SK-N-SH (cell line): ENCODE data around the gene KLHL33. TPM values are rescaled to one million over a fixed set of nuclear protein-coding genes. Genes with fewer than 3 reads are reported as not detected.

ENCODE experiments used
- CTCF ChIA-PET: fragments of 300-600, 350-600 bp; formaldehyde crosslinking; extraction: SDS; loops from one replicate; lab custom pipeline; 2021; lab: Yijun Ruan, JAX
- POLR2A ChIA-PET: fragments of 350-600 bp; sonication (Branson Sonifier 250); formaldehyde crosslinking; extraction: SDS; loops from one replicate; lab custom pipeline; 2020; ENCODE audit warnings: antibody characterized with exemption, inconsistent platforms; lab: Yijun Ruan, JAX
- DNase-seq: peaks from one replicate; pipeline ENCODE4 v3.0.0; 2012
- H2AFZ ChIP-seq: fragments of 200-600 bp; sonication (generic); 2 replicates; pipeline ENCODE4 v1.8.1; 2016; ENCODE audit warnings: antibody characterized with exemption, mild to moderate bottlenecking, low read depth
- H3F3A ChIP-seq: fragments of 200-600 bp; sonication (generic); replicated peaks from 2 replicates; pipeline ENCODE3; 2016; ENCODE audit warnings: antibody characterized with exemption, mild to moderate bottlenecking; ENCODE audit not compliant: insufficient read depth
- H3K27ac ChIP-seq, 2 experiments: fragments of 200-500 bp in 1 of 2; fragments of 200-600 bp in 1 of 2; sonication (Bioruptor generic) in 1 of 2; sonication (generic), shearing (Covaris generic) in 1 of 2; 2 replicates each; pipeline versions ENCODE4 v1.5.1 to v1.6.1; 2014 to 2016; ENCODE audit warnings: low read depth in 2 of 2, inconsistent platforms in 1 of 2, low read length in 1 of 2, mild to moderate bottlenecking in 1 of 2, mixed read lengths in 1 of 2
- H3K27me3 ChIP-seq: fragments of 200-600 bp; sonication (generic), shearing (Covaris generic); 2 replicates; pipeline ENCODE4 v1.6.1; 2016; ENCODE audit warnings: mixed run types; ENCODE audit not compliant: insufficient read depth
- H3K36me3 ChIP-seq, 2 experiments: fragments of 200-500 bp in 1 of 2; fragments of 200-600 bp in 1 of 2; sonication (Bioruptor generic) in 1 of 2; sonication (generic) in 1 of 2; replicated peaks in 1 of 2; 2 replicates each; pipeline versions ENCODE3 to v1.5.1; 2014 to 2016; ENCODE audit warnings: low read length in 1 of 2, mild to moderate bottlenecking in 1 of 2; ENCODE audit not compliant: insufficient read depth in 2 of 2, control insufficient read depth in 1 of 2
- H3K4me1 ChIP-seq, 2 experiments: fragments of 200-500 bp in 1 of 2; fragments of 200-600 bp in 1 of 2; sonication (Bioruptor generic) in 1 of 2; sonication (generic), shearing (Covaris generic) in 1 of 2; 2 replicates each; pipeline versions ENCODE4 v1.5.1 to v1.6.1; 2014 to 2016; ENCODE audit warnings: low read depth in 1 of 2, low read length in 1 of 2, mixed run types in 1 of 2; ENCODE audit not compliant: insufficient read depth in 2 of 2, control insufficient read depth in 1 of 2
- H3K4me2 ChIP-seq: fragments of 200-600 bp; sonication (generic), shearing (Covaris generic); 2 replicates; pipeline ENCODE4 v1.6.1; 2017; ENCODE audit warnings: mixed run types
- H3K4me3 ChIP-seq, 2 experiments: fragments of 200-500 bp in 1 of 2; fragments of 200-600 bp in 1 of 2; sonication (Bioruptor generic) in 1 of 2; sonication (generic), shearing (Covaris generic) in 1 of 2; 2 replicates each; pipeline versions ENCODE4 v1.5.1 to v1.8.1; 2014 to 2016; ENCODE audit warnings: low read depth in 2 of 2, inconsistent platforms in 1 of 2, low read length in 1 of 2, mild to moderate bottlenecking in 1 of 2, mixed read lengths in 1 of 2, moderate library complexity in 1 of 2
- H3K79me2 ChIP-seq: fragments of 200-600 bp; sonication (generic); 2 replicates; pipeline ENCODE4 v1.8.1; 2017; ENCODE audit warnings: mild to moderate bottlenecking; ENCODE audit not compliant: insufficient read depth
- H3K9ac ChIP-seq: fragments of 200-600 bp; sonication (generic); 2 replicates; pipeline ENCODE4 v1.6.1; 2017; ENCODE audit warnings: mixed run types
- H3K9me2 ChIP-seq: fragments of 200-600 bp; sonication (generic); 2 replicates; pipeline ENCODE4 v1.6.1; 2017; ENCODE audit warnings: mixed run types
- H3K9me3 ChIP-seq: fragments of 200-600 bp; sonication (generic); 2 replicates; pipeline ENCODE4 v1.6.1; 2017; ENCODE audit warnings: mixed run types, mild to moderate bottlenecking, moderate library complexity
- H4K20me1 ChIP-seq: fragments of 200-600 bp; sonication (generic); 2 replicates; pipeline ENCODE4 v1.6.1; 2017; ENCODE audit warnings: mild to moderate bottlenecking, mixed run types; ENCODE audit not compliant: insufficient read depth
- CHD2 ChIP-seq: fragments of 150-350 bp; IDR thresholded peaks from 2 replicates; pipeline ENCODE4 v1.6.1; 2018; ENCODE audit warnings: low read length; ENCODE audit not compliant: partially characterized antibody
- CTCF ChIP-seq: fragments of 200-600 bp; sonication (generic); IDR thresholded peaks from 2 replicates; pipeline ENCODE4 v1.6.1; 2017; ENCODE audit warnings: antibody characterized with exemption, mild to moderate bottlenecking, moderate library complexity
- ELF1 ChIP-seq: IDR thresholded peaks from 2 replicates; pipeline ENCODE4 v1.4.0; 2012
- EP300 ChIP-seq, 2 experiments: IDR thresholded peaks; 2 replicates each; pipeline versions ENCODE4 v1.4.0 to v1.6.1; 2012; ENCODE audit warnings: borderline replicate concordance in 1 of 2, low read depth in 1 of 2, low read length in 1 of 2
- FOSL2 ChIP-seq: IDR thresholded peaks from 2 replicates; pipeline ENCODE4 v1.4.0; 2012; ENCODE audit warnings: low read depth, mild to moderate bottlenecking, moderate library complexity, borderline replicate concordance
- FOXJ3 ChIP-seq: sonication (generic); formaldehyde crosslinking; IDR thresholded peaks from 2 replicates; pipeline ENCODE4 v1.5.1; 2020; ENCODE audit warnings: mild to moderate bottlenecking, missing genetic modification reagents
- FOXM1 ChIP-seq: IDR thresholded peaks from 2 replicates; pipeline ENCODE4 v1.4.0; 2012; ENCODE audit warnings: low read depth, mild to moderate bottlenecking
- GATA2 ChIP-seq: sonication (generic); formaldehyde crosslinking; IDR thresholded peaks from 2 replicates; pipeline ENCODE4 v1.5.0; 2020; ENCODE audit warnings: mild to moderate bottlenecking, missing genetic modification reagents
- IRF3 ChIP-seq: fragments of 150-350 bp; IDR thresholded peaks from 2 replicates; pipeline ENCODE4 v1.6.1; 2016; ENCODE audit warnings: mild to moderate bottlenecking, low read depth, low read length
- JUND ChIP-seq: IDR thresholded peaks from 2 replicates; pipeline ENCODE4 v1.4.0; 2012
- MEF2A ChIP-seq: IDR thresholded peaks from 2 replicates; pipeline ENCODE4 v1.4.0; 2012; ENCODE audit warnings: low read depth, borderline replicate concordance
- MXI1 ChIP-seq: IDR thresholded peaks from 2 replicates; pipeline ENCODE4 v1.6.1; 2012; ENCODE audit warnings: mild to moderate bottlenecking, low read depth, low read length, improper control_type of control experiment
- POLR2AphosphoS5 ChIP-seq: IDR thresholded peaks from 2 replicates; pipeline ENCODE4 v1.6.1; 2012; ENCODE audit warnings: low read depth, low read length
- RAD21 ChIP-seq: IDR thresholded peaks from 2 replicates; pipeline ENCODE4 v1.6.1; 2012; ENCODE audit warnings: mild to moderate bottlenecking, low read length
- RCOR1 ChIP-seq: fragments of 150-350 bp; IDR thresholded peaks from 2 replicates; pipeline ENCODE4 v1.6.1; 2017; ENCODE audit warnings: antibody characterized with exemption, low read length
- REST ChIP-seq: IDR thresholded peaks from 2 replicates; pipeline ENCODE4 v1.6.1; 2012; ENCODE audit warnings: mild to moderate bottlenecking, low read depth, low read length, moderate library complexity
- RFX5 ChIP-seq: IDR thresholded peaks from 2 replicates; pipeline ENCODE4 v1.6.1; 2012; ENCODE audit warnings: mild to moderate bottlenecking, improper control_type of control experiment, low read length
- SIN3A ChIP-seq: IDR thresholded peaks from 2 replicates; pipeline ENCODE4 v1.6.1; 2012; ENCODE audit warnings: low read depth, mild to moderate bottlenecking, low read length, moderate library complexity, borderline replicate concordance
- TAF1 ChIP-seq: IDR thresholded peaks from 2 replicates; pipeline ENCODE4 v1.6.1; 2012; ENCODE audit warnings: low read depth, mild to moderate bottlenecking, low read length, moderate library complexity, borderline replicate concordance
- TEAD4 ChIP-seq: IDR thresholded peaks from 2 replicates; pipeline ENCODE4 v1.4.0; 2012; ENCODE audit warnings: mild to moderate bottlenecking, borderline replicate concordance; ENCODE audit not compliant: insufficient read depth
- YY1 ChIP-seq: IDR thresholded peaks from 2 replicates; pipeline ENCODE4 v1.4.0; 2012; ENCODE audit warnings: low read depth, mild to moderate bottlenecking
- WGBS: methylation state at CpG from one replicate; pipeline ENCODE4 v1.1.6; 2017; ENCODE audit warnings: low lambda C conversion rate; 5-methylcytosine and 5-hydroxymethylcytosine counted together
- polyA plus RNA-seq, 3 experiments: library from polyadenylated mRNA; depleted of rRNA; stranded (reverse); fragments of >200 nt; gene quantifications; 2 replicates each; pipeline ENCODE4 v1.2.3, GENCODE V29; 2012

The KLHL33 gene
- polyA plus RNA-seq, 1 of the 3 experiments (the other 2 are of a cell fraction) = not detected

GRCh38 chr14:20383636-20384035 is 52.3 kb downstream of the KLHL33 start:
- TF ChIP-seq MEF2A (no peak), FOXM1 (no peak), RCOR1 (no peak), SIN3A (no peak), YY1 (no peak), RAD21 (no peak), IRF3 (no peak), ELF1 (no peak)
- ChIA-PET POLR2A (no interaction called here), CTCF (interaction anchor here (1.4 to 1.8 kb wide), 2 partner anchors 9 to 226 kb away, joined by 4 read pairs; no protein-coding TSS in a partner anchor)
- Histone ChIP-seq H3K9me3 (no peaks in the 10 kb centered on the region), H4K20me1 (no peaks in the 10 kb centered on the region), H3K27ac (no peak overlapping the region), H3K36me3 (peaks cover 17 to 87% of the 10 kb centered on the region in 2 experiments), H2AFZ (no peak overlapping the region), H3K79me2 (no peaks in the 10 kb centered on the region), H3K9ac (no peak overlapping the region), H3K9me2 (no peaks in the 10 kb centered on the region), H3K4me3 (no peak overlapping the region), H3K4me1 (no peaks in the 10 kb centered on the region), H3F3A (no peaks in the 10 kb centered on the region), H3K27me3 (no peaks in the 10 kb centered on the region), H3K4me2 (no peak overlapping the region)
- DNase-seq = no peak
- WGBS = 93% methylated on average over 5 of the region's 5 CpGs

GRCh38 chr14:20383032-20383431 is 52.9 kb downstream of the KLHL33 start:
- CTCF ChIA-PET = interaction anchor here (1.4 to 1.8 kb wide), 2 partner anchors 8 to 226 kb away, joined by 4 read pairs; no protein-coding TSS in a partner anchor
- H3K36me3 ChIP-seq = peaks cover 15 to 87% of the 10 kb centered on the region in 2 experiments
- TF ChIP-seq EP300 (IDR thresholded peaks at IDR 0.05; ENCODE audit: borderline replicate concordance in 1 of 2, low read depth in 1 of 2, low read length in 1 of 2) (no peak), CHD2 (no peak), CTCF (no peak), GATA2 (CRISPR knock-in tag) (no peak), TEAD4 (no peak), JUND (no peak), FOXJ3 (CRISPR knock-in tag) (no peak), FOSL2 (no peak), TAF1 (no peak), ELF1 (no peak), RFX5 (no peak), POLR2AphosphoS5 (no peak), MEF2A (no peak), RAD21 (no peak), REST (no peak), MXI1 (no peak), RCOR1 (no peak)

More at GRCh38 chr14:20383032-20383431, 52.9 kb downstream of the KLHL33 start:
- Histone ChIP-seq H2AFZ (no peak overlapping the region), H3K27me3 (no peaks in the 10 kb centered on the region), H3K4me1 (no peaks in the 10 kb centered on the region), H3K9me3 (no peaks in the 10 kb centered on the region), H3K27ac (no peak overlapping the region), H3K79me2 (no peaks in the 10 kb centered on the region), H3K9ac (no peak overlapping the region), H4K20me1 (no peaks in the 10 kb centered on the region), H3K4me2 (no peak overlapping the region), H3K4me3 (no peak overlapping the region), H3K9me2 (no peaks in the 10 kb centered on the region), H3F3A (no peaks in the 10 kb centered on the region)
- no peak for DNase-seq
- WGBS = 100% methylated on average over 1 of the region's 10 CpGs
- POLR2A ChIA-PET = no interaction called here
